Keratinocyte (primary cell): ENCODE measurements around the gene NEGR1. TPM values are rescaled to one million over a fixed set of nuclear protein-coding genes. Genes with fewer than 3 reads are reported as not detected.

Source experiments
- DNase-seq: peaks from one replicate; pipeline ENCODE4 v3.0.0-alpha.2; 2011; ENCODE audit warnings: low read depth, missing footprints, low spot score
- FAIRE-seq: peaks from 2 replicates; lab custom pipeline; 2011; peaks lifted over from hg19 to GRCh38; lab: Jason Lieb, UNC
- H2AFZ ChIP-seq: 2 replicates; pipeline ENCODE4 v1.6.0; 2012; ENCODE audit warnings: low read length, control low read depth, inconsistent platforms; ENCODE audit not compliant: control insufficient read depth
- H3K27ac ChIP-seq: 2 replicates; pipeline ENCODE4 v1.5.1; 2011; ENCODE audit warnings: low read length; ENCODE audit not compliant: control insufficient read depth, insufficient read depth
- H3K27me3 ChIP-seq: 3 replicates; pipeline ENCODE4 v1.6.0; 2011; ENCODE audit warnings: low read length; ENCODE audit not compliant: control insufficient read depth, insufficient read depth; ENCODE audit errors: extremely low read depth
- H3K36me3 ChIP-seq, 2 experiments: 2 replicates in 1 of 2; 3 replicates in 1 of 2; pipeline ENCODE4 v1.5.1; 2011; ENCODE audit warnings: low read length in 2 of 2, mild to moderate bottlenecking in 1 of 2; ENCODE audit not compliant: control insufficient read depth in 2 of 2, insufficient read depth in 2 of 2; ENCODE audit errors: extremely low read depth in 1 of 2
- H3K4me1 ChIP-seq: 3 replicates; pipeline ENCODE4 v1.5.1; 2011; ENCODE audit warnings: low read length; ENCODE audit not compliant: control insufficient read depth, insufficient read depth; ENCODE audit errors: extremely low read depth
- H3K4me2 ChIP-seq: 3 replicates; pipeline ENCODE4 v1.6.0; 2011; ENCODE audit warnings: low read depth, low read length; ENCODE audit not compliant: control insufficient read depth, insufficient read depth; ENCODE audit errors: extremely low read depth
- H3K4me3 ChIP-seq, 3 experiments: fragments of 200-600 bp in 1 of 3; sonication (generic) in 1 of 3; 2 replicates in 2 of 3; 3 replicates in 1 of 3; pipeline ENCODE4 v1.5.1; 2011 to 2016; ENCODE audit warnings: low read length in 3 of 3, mild to moderate bottlenecking in 3 of 3, control low read depth in 2 of 3, inconsistent platforms in 1 of 3, low read depth in 1 of 3, mixed read lengths in 1 of 3, mixed run types in 1 of 3, moderate library complexity in 1 of 3; ENCODE audit not compliant: control insufficient read depth in 2 of 3, insufficient read depth in 2 of 3; ENCODE audit errors: extremely low read depth in 1 of 3
- H3K79me2 ChIP-seq: 2 replicates; pipeline ENCODE4 v1.6.0; 2012; ENCODE audit warnings: low read length; ENCODE audit not compliant: control insufficient read depth, insufficient read depth
- H3K9ac ChIP-seq: 3 replicates; pipeline ENCODE4 v1.6.0; 2011; ENCODE audit warnings: low read length; ENCODE audit not compliant: control insufficient read depth, insufficient read depth; ENCODE audit errors: extremely low read depth
- H3K9me1 ChIP-seq: 3 replicates; pipeline ENCODE4 v1.6.0; 2011; ENCODE audit warnings: low read length; ENCODE audit not compliant: control insufficient read depth, insufficient read depth; ENCODE audit errors: extremely low read depth
- H3K9me3 ChIP-seq: 2 replicates; pipeline ENCODE4 v1.5.1; 2012; ENCODE audit warnings: low read depth, low read length; ENCODE audit not compliant: control insufficient read depth
- H4K20me1 ChIP-seq: 3 replicates; pipeline ENCODE4 v1.6.0; 2011; ENCODE audit warnings: low read length; ENCODE audit not compliant: control insufficient read depth, insufficient read depth; ENCODE audit errors: extremely low read depth
- EZH2 ChIP-seq: IDR thresholded peaks from one replicate; pipeline ENCODE4 v1.6.1; 2012; ENCODE audit warnings: inconsistent platforms, mild to moderate bottlenecking, low read length, moderate library complexity
- dilution Hi-C: fragments of 300-500 bp; cut with MboI; formaldehyde crosslinking; loops from one replicate; pipeline ENCODE4 v1.7.0; 2020; ENCODE audit warnings: low sequenced_read_pairs; ENCODE audit not compliant: extremely low pct_ligation_motif_present
- polyA plus RNA-seq, 5 experiments: library from polyadenylated mRNA; depleted of rRNA in 3 of 5; stranded (reverse) in 3 of 5; stranded (forward) in 1 of 5; unstranded in 1 of 5; fragments of >200 nt; gene quantifications; 1 replicate in 1 of 5; 2 replicates in 3 of 5; 3 replicates in 1 of 5; pipeline versions ENCODE4 v1.2.1 to v1.2.3, GENCODE V29; 2011 to 2012; ENCODE audit warnings: missing spikeins in 2 of 5, low read depth in 1 of 5, low replicate concordance in 1 of 5
- TF ChIP-seq, protein P1 (sequence below), 3 experiments: IDR thresholded peaks in 1 of 3; conservative IDR thresholded peaks in 1 of 3; optimal IDR thresholded peaks in 1 of 3; 2 replicates in 2 of 3; 3 replicates in 1 of 3; pipeline versions ENCODE3 to v1.5.1; 2011; ENCODE audit warnings: low read length in 3 of 3, mild to moderate bottlenecking in 3 of 3, moderate library complexity in 2 of 3, control low read depth in 1 of 3, inconsistent platforms in 1 of 3; ENCODE audit not compliant: insufficient read depth in 2 of 3; ENCODE audit errors: extremely low read depth in 1 of 3

Gene NEGR1
- polyA plus RNA-seq, 1 donor (not counting 4 experiments of a cell fraction or from before 2014, with no cell fraction given), result 1.6 TPM

DNA sequence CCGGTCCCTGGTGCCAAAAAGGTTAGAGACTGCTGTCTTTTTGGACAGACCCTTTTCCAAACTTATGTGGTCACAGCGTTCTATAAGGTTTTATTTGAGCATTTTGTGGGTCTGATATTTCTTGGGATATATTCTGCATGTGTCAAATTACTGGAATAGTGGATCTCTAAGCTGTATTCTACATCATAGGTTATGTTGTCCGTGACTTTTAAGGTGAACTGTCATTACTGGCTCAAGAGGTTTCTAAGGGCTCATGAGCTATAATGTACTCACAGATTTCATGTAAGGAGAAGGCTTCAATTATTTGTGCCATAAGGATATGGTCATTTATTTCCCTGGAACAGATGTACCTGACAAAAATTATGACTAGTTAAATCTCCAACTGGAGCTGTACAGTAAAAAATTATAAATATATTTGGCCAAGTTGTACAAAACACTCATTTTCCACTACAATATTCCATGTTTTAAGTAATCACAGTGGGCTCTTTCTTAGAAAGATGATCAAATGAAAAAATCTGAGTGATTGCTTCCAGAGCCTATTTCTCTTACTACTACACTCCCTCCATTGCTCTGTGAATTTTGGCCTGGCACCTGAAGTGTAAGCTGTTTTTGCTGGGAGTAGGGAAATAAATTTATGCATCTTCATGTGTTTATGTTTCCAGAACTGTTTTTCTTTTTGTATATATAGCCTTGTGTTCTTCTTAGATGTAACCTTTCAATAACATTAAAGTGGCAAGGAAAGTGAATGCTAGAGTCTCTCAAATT lies 663.4 kb downstream of the NEGR1 start:
- no peak overlapping the region for H3K27ac ChIP-seq
- H3K9me3 ChIP-seq, result no peaks in the 10 kb centered on the region
- no peaks in the 10 kb centered on the region for H3K79me2 ChIP-seq
- no peaks in the 10 kb centered on the region for H3K36me3 ChIP-seq
- H3K27me3 ChIP-seq, result no peaks in the 10 kb centered on the region
- H2AFZ ChIP-seq, result no peak overlapping the region
- H3K9ac ChIP-seq, result no peak overlapping the region
- no peaks in the 10 kb centered on the region for H4K20me1 ChIP-seq
- TF ChIP-seq EZH2, result no peak
- TF ChIP-seq, protein P1, sequence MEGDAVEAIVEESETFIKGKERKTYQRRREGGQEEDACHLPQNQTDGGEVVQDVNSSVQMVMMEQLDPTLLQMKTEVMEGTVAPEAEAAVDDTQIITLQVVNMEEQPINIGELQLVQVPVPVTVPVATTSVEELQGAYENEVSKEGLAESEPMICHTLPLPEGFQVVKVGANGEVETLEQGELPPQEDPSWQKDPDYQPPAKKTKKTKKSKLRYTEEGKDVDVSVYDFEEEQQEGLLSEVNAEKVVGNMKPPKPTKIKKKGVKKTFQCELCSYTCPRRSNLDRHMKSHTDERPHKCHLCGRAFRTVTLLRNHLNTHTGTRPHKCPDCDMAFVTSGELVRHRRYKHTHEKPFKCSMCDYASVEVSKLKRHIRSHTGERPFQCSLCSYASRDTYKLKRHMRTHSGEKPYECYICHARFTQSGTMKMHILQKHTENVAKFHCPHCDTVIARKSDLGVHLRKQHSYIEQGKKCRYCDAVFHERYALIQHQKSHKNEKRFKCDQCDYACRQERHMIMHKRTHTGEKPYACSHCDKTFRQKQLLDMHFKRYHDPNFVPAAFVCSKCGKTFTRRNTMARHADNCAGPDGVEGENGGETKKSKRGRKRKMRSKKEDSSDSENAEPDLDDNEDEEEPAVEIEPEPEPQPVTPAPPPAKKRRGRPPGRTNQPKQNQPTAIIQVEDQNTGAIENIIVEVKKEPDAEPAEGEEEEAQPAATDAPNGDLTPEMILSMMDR (optimal IDR thresholded peaks at IDR 0.05 in 1 of 3, IDR thresholded peaks at IDR 0.05 in 1 of 3, conservative IDR thresholded peaks at IDR 0.05 in 1 of 3; ENCODE audit: extremely low read depth in 1 of 3, insufficient read depth in 2 of 3, low read length in 3 of 3), result no peak
- no peak overlapping the region for H3K4me2 ChIP-seq
- H3K4me1 ChIP-seq, result peaks cover 4% of the 10 kb centered on the region
- DNase-seq, result no peak
- no peak overlapping the region for H3K4me3 ChIP-seq
- no peaks in the 10 kb centered on the region for H3K9me1 ChIP-seq
- FAIRE-seq, result no peak
- dilution Hi-C loops, result no loop called here

DNA sequence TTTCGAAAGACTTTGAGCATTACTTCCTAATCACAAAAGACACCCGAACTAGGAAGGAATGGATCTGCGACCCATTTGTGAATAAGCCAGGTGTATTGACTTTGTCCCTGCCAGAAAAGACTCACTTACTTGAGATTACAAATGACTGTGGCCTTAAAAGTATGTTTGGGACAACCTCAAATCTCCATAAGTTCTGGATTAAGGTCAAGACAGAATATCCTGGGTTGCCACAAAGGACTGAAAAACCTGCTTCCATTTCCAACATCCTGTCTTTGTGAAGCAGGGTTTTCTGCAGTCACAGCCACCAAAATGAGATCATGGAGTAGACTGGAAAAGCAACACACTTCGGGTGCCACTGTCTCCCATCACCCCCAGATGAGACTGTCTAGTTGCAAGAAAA lies 664.1 kb downstream of the NEGR1 start:
- Histone ChIP-seq H3K4me1 (peaks cover 4% of the 10 kb centered on the region), H2AFZ (no peak overlapping the region), H4K20me1 (no peaks in the 10 kb centered on the region), H3K4me3 (no peak overlapping the region), H3K27ac (no peak overlapping the region), H3K79me2 (no peaks in the 10 kb centered on the region), H3K4me2 (no peak overlapping the region), H3K9ac (no peak overlapping the region), H3K36me3 (no peaks in the 10 kb centered on the region), H3K9me1 (no peaks in the 10 kb centered on the region), H3K9me3 (no peaks in the 10 kb centered on the region), H3K27me3 (no peaks in the 10 kb centered on the region)
- FAIRE-seq, result no peak
- dilution Hi-C loops, result no loop called here
- no peak for DNase-seq
- TF ChIP-seq, protein P1 (optimal IDR thresholded peaks at IDR 0.05 in 1 of 3, IDR thresholded peaks at IDR 0.05 in 1 of 3, conservative IDR thresholded peaks at IDR 0.05 in 1 of 3; ENCODE audit: extremely low read depth in 1 of 3, insufficient read depth in 2 of 3, low read length in 3 of 3), result no peak
- no peak for TF ChIP-seq EZH2
